Hematopoietic multipotent progenitor cell treated with erythropoietin and hydrocortisone succinate and interleukin-3 and kit ligand, for 15 days (in vitro differentiated cells): ENCODE results near the gene RPP40.

Experiments used
- DNase-seq: peaks from one replicate; pipeline ENCODE4 v3.0.0-alpha.2; 2015; ENCODE audit warnings: low spot score

Gene RPP40

DNA sequence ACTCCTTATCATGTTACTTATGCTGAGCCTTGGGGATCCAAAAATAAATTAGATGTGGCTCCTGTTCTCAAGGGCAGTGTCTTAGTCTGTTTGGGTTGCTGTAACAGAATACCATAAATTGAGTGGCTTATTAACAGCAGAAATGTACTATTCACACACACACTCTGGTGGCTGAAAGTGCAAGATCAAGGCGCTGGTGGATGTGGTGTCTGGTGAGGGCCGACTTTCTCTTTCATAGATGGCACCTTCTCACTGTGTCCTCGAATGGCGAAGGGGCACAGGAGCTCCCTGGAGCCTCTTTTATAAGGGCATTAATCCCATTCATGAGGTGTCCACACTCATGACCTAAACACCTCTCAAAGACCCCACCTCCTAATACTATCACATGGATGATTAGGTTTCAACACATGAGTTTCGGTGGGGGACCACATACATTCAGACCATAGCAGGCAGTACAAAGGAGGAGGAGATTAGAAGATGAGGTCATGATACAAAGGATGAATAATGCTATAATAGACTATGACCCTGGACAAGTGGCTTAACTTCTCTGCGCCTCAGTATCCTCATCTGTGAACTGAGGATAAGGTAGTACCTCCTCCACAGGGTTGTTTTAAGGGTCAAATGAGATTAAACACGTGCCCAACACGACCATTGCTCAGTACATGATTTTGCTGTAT is 34.1 kb downstream of the RPP40 start:
- DNase-seq: no peak

- no peak for DNase-seq
These were observed 36.4 kb downstream of the RPP40 start for GRCh38 chr6:4967301-4968030.

DNA sequence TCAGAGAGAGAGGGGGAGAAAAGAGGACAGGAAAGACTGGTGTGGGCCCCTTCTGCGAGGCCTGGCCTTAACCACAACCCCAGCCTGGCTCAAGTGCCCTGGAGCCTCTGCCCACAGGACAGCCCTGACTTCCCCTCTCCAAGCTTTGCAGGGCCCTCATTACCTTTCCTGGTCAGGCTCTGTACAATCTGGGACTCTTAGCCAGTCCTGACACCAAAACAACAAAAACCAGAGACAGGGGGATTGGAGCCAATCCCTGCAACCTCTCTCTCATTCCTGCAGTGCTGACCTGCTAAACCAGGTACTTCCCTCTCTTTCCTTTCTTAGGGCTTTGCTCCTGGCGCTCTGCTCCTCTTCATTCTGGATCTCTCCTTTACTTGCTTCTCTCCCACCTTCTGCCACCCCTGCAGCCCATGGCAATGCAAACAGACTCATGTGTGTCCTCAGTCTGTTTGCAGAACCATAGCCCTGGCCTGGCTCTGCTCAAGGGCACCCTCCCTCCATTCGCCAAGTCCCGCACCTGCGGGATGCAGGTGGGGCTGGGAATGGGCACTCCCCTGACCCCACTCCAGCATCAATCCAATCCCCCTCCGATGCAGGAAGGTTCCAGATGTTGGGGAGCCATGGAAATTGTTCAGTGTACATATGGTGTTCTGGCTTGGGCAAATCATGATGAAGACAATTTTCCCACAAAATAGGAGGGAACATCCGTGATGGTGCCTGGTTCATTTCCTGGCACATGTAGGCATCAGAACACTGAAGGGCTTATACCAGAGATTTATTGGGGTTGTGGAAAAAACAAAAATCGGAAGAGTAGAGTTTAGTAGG is 38.1 kb downstream of the RPP40 start:
- no peak for DNase-seq

- no peak for DNase-seq
These were observed 38.9 kb downstream of the RPP40 start for GRCh38 chr6:4964675-4965561.

- DNase-seq: no peak
These were observed 40.9 kb downstream of the RPP40 start for GRCh38 chr6:4962905-4963304.

- DNase-seq: no peak
These were observed 42.3 kb downstream of the RPP40 start for GRCh38 chr6:4961322-4962168.

- no peak for DNase-seq
These were observed 45.2 kb downstream of the RPP40 start for GRCh38 chr6:4958624-4959023.

- DNase-seq: no peak
These were observed 46.2 kb downstream of the RPP40 start for GRCh38 chr6:4957521-4958231.

GRCh38 chr6:4956625-4957024 is 47.2 kb downstream of the RPP40 start:
- DNase-seq: no peak

GRCh38 chr6:4953440-4953839 is 50.4 kb downstream of the RPP40 start:
- DNase-seq: no peak

DNA sequence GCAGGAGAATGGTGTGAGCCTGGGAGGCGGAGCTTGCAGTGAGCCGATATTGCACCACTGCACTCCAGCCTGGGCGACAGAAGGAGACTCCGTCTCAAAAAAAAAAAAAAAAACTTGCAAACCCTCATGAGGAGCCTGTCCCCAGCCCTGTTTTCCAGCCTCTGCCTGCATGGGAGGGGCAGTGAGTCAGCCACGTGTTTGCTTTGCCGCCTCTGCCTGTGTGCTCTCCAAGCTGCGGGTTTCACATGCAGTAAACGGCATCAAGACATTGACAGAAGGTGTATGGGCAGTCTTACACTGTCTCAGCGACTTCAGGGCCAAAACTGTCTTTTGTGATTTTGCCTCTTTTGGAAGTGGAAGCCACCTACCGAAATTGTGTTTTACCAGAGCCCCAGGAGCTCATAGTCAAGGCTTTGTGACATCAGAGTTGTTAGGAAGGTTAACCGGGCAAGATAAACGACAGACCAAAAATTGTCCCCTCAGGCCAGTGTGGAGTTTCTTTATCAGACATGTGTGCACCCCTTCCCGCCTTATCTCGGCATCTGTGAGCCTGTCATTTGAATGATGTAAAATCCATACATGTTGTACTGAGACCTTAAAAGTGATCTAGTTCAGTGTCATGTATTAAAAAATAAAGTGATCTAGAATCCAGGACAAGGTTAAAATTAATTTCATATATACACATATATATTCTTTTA is 52.9 kb downstream of the RPP40 start:
- DNase-seq: no peak

GRCh38 chr6:4950076-4950475 is 53.8 kb downstream of the RPP40 start:
- no peak for DNase-seq

DNA sequence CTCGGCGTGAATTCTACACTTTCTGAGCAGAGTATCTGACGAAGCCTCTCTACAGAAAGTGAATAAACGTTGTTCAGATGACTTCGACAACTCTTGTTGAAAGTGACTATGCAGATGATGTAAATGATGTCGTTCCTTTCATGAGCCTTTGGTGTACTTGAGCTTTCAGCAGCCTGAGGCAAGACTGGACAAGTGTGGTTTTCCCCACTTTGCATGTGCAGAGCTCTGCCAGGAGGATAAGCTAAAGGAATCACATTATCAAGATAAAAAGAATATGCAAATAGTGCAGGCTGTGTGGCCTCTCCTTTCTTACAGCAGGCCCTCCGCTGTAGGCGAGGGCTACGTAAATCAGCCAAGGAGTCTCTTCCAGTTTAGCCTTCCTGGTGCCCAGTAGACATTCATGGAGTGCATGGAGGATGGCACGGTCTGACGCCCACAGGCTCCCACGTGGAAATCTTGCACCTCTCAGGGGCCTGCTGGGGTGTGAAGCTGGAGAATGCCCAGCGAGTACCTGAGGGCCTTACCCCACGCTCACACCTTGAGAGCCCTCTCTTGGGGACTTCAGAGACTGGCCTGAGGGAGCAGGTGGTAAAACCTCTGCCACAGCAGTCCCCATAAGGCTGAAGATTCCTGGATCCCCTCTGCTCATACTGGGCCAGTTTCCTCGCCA is 54.9 kb downstream of the RPP40 start:
- no peak for DNase-seq

- no peak for DNase-seq
These were observed 56.1 kb downstream of the RPP40 start for GRCh38 chr6:4947716-4948115.

DNA sequence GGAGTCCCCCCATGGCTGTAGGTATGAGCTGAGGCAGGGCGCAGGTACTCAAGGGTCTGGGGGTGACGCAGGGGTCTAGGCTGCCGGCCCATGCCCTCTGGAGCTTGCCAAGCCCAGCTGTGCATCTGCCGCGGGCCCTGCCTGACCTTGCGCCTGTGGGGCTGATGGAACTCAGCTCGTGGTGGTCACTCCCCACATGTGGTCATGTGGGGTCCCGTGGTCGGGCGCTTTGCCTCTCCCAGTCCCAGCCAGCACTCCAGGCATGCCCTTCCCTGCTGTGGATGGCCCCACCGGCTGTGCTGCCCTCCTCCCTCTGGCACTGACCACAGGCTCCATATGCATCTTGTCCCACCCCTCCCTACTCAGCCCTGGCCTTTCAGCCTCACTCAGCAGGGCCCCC is 57.3 kb downstream of the RPP40 start:
- DNase-seq: no peak
